Thyroid gland (tissue), 4 donors: ENCODE data around the gene HOXB9.

ENCODE experiments used
- CTCF ChIP-seq, 6 experiments: fragments of 200-600 bp in 3 of 6; fragments of 450-650 bp in 3 of 6; sonication (generic) in 3 of 6; IDR thresholded peaks; one replicate each; pipeline ENCODE4 v1.5.1; 2016 to 2019; ENCODE audit warnings: antibody characterized with exemption in 6 of 6, mild to moderate bottlenecking in 2 of 6, inconsistent platforms in 1 of 6, moderate library complexity in 1 of 6
- POLR2A ChIP-seq, 2 donors: fragments of 450-650 bp; IDR thresholded peaks; one replicate each; pipeline ENCODE4 v1.6.1; 2017; ENCODE audit warnings: antibody characterized with exemption in 2 of 2, mild to moderate bottlenecking in 2 of 2, moderate library complexity in 1 of 2

GRCh38 chr17:48628649-48629410 lies 2.7 kb upstream of the HOXB9 start:
- no peak for TF ChIP-seq POLR2A (IDR thresholded peaks at IDR 0.05)
- TF ChIP-seq CTCF (IDR thresholded peaks at IDR 0.05): no peak
